HG03469 (cell line): Measurements from ENCODE around the gene WASF1.
A peak's percentile ranks its signal among the peaks of the same experiment; 100 is the strongest.

ENCODE experiments used
- ATAC-seq: cut with Tn5 transposase; IDR thresholded peaks from one replicate; pipeline ENCODE4 v1.9.1; 2021; ENCODE audit warnings: mild to moderate bottlenecking, moderate library complexity, moderate number of reproducible peaks; ENCODE audit not compliant: unreplicated experiment

WASF1 gene

GRCh38 chr6:110179406-110180227, at the start of gene WASF1:
Gene WASF1, minus strand, starts transcription at chr6:110179670. Its CDS starts 52,069 bp downstream, at chr6:110127601.
- peak; percentile 79 for ATAC-seq

- no peak for ATAC-seq
These were observed 46.8 kb upstream of the WASF1 start for GRCh38 chr6:110226261-110226660.

- no peak for ATAC-seq
These were observed 42.3 kb upstream of the WASF1 start for GRCh38 chr6:110221738-110222137.

GRCh38 chr6:110217266-110217665, 37.8 kb upstream of the WASF1 start:
- no peak for ATAC-seq

- ATAC-seq = no peak
These were observed 36.7 kb upstream of the WASF1 start for GRCh38 chr6:110216140-110216539.

- ATAC-seq = no peak
These were observed 34.9 kb upstream of the WASF1 start for GRCh38 chr6:110214338-110214737.

GRCh38 chr6:110211753-110212152, 32.3 kb upstream of the WASF1 start:
- no peak for ATAC-seq

GRCh38 chr6:110207652-110208051, 28.2 kb upstream of the WASF1 start:
- ATAC-seq = no peak

- ATAC-seq = no peak
These were observed 21.8 kb upstream of the WASF1 start for GRCh38 chr6:110201151-110201884.

GRCh38 chr6:110198561-110198960, 19.1 kb upstream of the WASF1 start:
- no peak for ATAC-seq

- ATAC-seq = no peak
These were observed 17.4 kb upstream of the WASF1 start for GRCh38 chr6:110196874-110197273.

GRCh38 chr6:110195639-110196038, 16.2 kb upstream of the WASF1 start:
- no peak for ATAC-seq

GRCh38 chr6:110191477-110191876, 12.0 kb upstream of the WASF1 start:
- ATAC-seq = no peak

- ATAC-seq = no peak
These were observed 11.3 kb upstream of the WASF1 start for GRCh38 chr6:110190726-110191125.

GRCh38 chr6:110188791-110189190, 9.3 kb upstream of the WASF1 start:
- no peak for ATAC-seq

GRCh38 chr6:110185879-110186278, 6.4 kb upstream of the WASF1 start:
- peak; percentile 33 for ATAC-seq

- no peak for ATAC-seq
These were observed 3.9 kb upstream of the WASF1 start for GRCh38 chr6:110183292-110183885.

GRCh38 chr6:110181131-110182030, 1.9 kb upstream of the WASF1 start:
- ATAC-seq = no peak

GRCh38 chr6:110180228-110181008, 948 bp upstream of the WASF1 start, which contains the start of gene CDC40:
Gene CDC40, plus strand, starts transcription at chr6:110180427. Its CDS starts 18 bp downstream, at chr6:110180445.
- ATAC-seq = peak; percentile 34
